HepG2 (cell line): ENCODE measurements around the gene CDC42EP4. TPM values are rescaled to one million over a fixed set of nuclear protein-coding genes. Genes with fewer than 3 reads are reported as not detected.

Experiments
- CENPBD1 ChIP-seq: sonication (generic); formaldehyde crosslinking; IDR thresholded peaks from 2 replicates; pipeline ENCODE4 v1.8.0; 2022; ENCODE audit warnings: missing genetic modification reagents, low read depth, mild to moderate bottlenecking, borderline replicate concordance
- DPF2 ChIP-seq: sonication (generic); formaldehyde crosslinking; IDR thresholded peaks from 2 replicates; pipeline ENCODE4 v1.4.0; 2020; ENCODE audit warnings: mild to moderate bottlenecking, low read depth, missing genetic modification reagents, borderline replicate concordance
- EP300 ChIP-seq, 3 experiments: sonication (generic) in 1 of 3; formaldehyde crosslinking in 1 of 3; IDR thresholded peaks; 2 replicates each; pipeline versions ENCODE4 v1.5.1 to v1.6.1; 2011 to 2020; ENCODE audit warnings: low read depth in 2 of 3, low read length in 2 of 3, borderline replicate concordance in 1 of 3, improper control_type of control experiment in 1 of 3, mild to moderate bottlenecking in 1 of 3, missing genetic modification reagents in 1 of 3, moderate library complexity in 1 of 3
- FOSL2 ChIP-seq: sonication (generic); formaldehyde crosslinking; IDR thresholded peaks from 2 replicates; pipeline ENCODE4 v1.4.0; 2020; ENCODE audit warnings: missing genetic modification reagents
- GABPA ChIP-seq, 2 experiments: IDR thresholded peaks; 2 replicates each; pipeline ENCODE4 v1.6.1; 2011 to 2016; ENCODE audit warnings: low read depth in 2 of 2, low read length in 1 of 2, missing biosample characterization in 1 of 2, missing genetic modification characterization in 1 of 2
- GATAD2A ChIP-seq: IDR thresholded peaks from 2 replicates; pipeline ENCODE4 v1.6.1; 2016
- LCORL ChIP-seq, 2 experiments: fragments of 450-650 bp in 1 of 2; sonication (generic) in 1 of 2; formaldehyde crosslinking in 1 of 2; IDR thresholded peaks; 2 replicates each; pipeline versions ENCODE4 v1.5.0 to v1.6.1; 2017 to 2020; ENCODE audit warnings: antibody characterized with exemption in 1 of 2, missing genetic modification reagents in 1 of 2
- PPARG ChIP-seq: conservative IDR thresholded peaks from 2 replicates; pipeline ENCODE4 v1.6.1; 2016; ENCODE audit warnings: missing biosample characterization, missing genetic modification reagents
- RXRB ChIP-seq: IDR thresholded peaks from 2 replicates; pipeline ENCODE4 v1.6.1; 2016; ENCODE audit warnings: borderline replicate concordance, missing genetic modification reagents, missing compliant biosample characterization
- SOX6 ChIP-seq, 2 experiments: fragments of 450-650 bp in 1 of 2; sonication (generic) in 1 of 2; formaldehyde crosslinking in 1 of 2; IDR thresholded peaks; 2 replicates each; pipeline versions ENCODE4 v1.4.0 to v1.6.1; 2017 to 2020; ENCODE audit warnings: antibody characterized with exemption in 1 of 2, mild to moderate bottlenecking in 1 of 2, missing genetic modification reagents in 1 of 2
- SRSF1 ChIP-seq: fragments of 200-400 bp; formaldehyde crosslinking; optimal IDR thresholded peaks from 2 replicates; pipeline ENCODE3; 2017; ENCODE audit warnings: mild to moderate bottlenecking, low read depth, low read length, moderate library complexity
- THYN1 ChIP-seq: sonication (generic); formaldehyde crosslinking; IDR thresholded peaks from 2 replicates; pipeline ENCODE4 v1.8.1; 2023; ENCODE audit warnings: low read depth, mild to moderate bottlenecking, moderate library complexity, missing genetic modification reagents, borderline replicate concordance
- ZBTB38 ChIP-seq: sonication (generic); formaldehyde crosslinking; IDR thresholded peaks from 2 replicates; pipeline ENCODE4 v1.5.1; 2020; ENCODE audit warnings: mild to moderate bottlenecking, missing genetic modification reagents
- ZNF484 ChIP-seq: sonication (generic); formaldehyde crosslinking; IDR thresholded peaks from 2 replicates; pipeline ENCODE4 v1.5.1; 2020; ENCODE audit warnings: mild to moderate bottlenecking, low read depth, missing genetic modification reagents, borderline replicate concordance
- ZNF652 ChIP-seq: IDR thresholded peaks from 2 replicates; pipeline ENCODE4 v1.6.1; 2016; ENCODE audit warnings: low read depth, borderline replicate concordance
- ZNF691 ChIP-seq: sonication (generic); formaldehyde crosslinking; IDR thresholded peaks from 2 replicates; pipeline ENCODE4 v1.4.0; 2020; ENCODE audit warnings: missing genetic modification reagents, low read depth, mild to moderate bottlenecking, borderline replicate concordance
- polyA plus RNA-seq, 8 experiments: library from polyadenylated mRNA; depleted of rRNA in 3 of 8; stranded (reverse) in 7 of 8; unstranded in 1 of 8; fragments of >200 nt; fragmentation: Illumina TruSeq in 4 of 8; extraction: Trizol in 4 of 8; gene quantifications; 2 replicates each; pipeline versions ENCODE4 v1.2.1 to v1.2.3, GENCODE V29; 2011 to 2016; ENCODE audit warnings: low read depth in 4 of 8, missing spikeins in 1 of 8, mixed read lengths in 1 of 8; ENCODE audit not compliant: insufficient read depth in 1 of 8
- total RNA-seq, 5 experiments: library from RNA; depleted of rRNA; stranded (reverse); fragments of >200 nt; fragmentation: Illumina TruSeq; extraction: Trizol; gene quantifications; 2 replicates each; pipeline ENCODE4 v1.2.3, GENCODE V29; 2016; ENCODE audit warnings: low read depth in 1 of 5
- TF ChIP-seq, protein P1 (sequence below): sonication (generic); formaldehyde crosslinking; IDR thresholded peaks from 2 replicates; pipeline ENCODE4 v1.5.1; 2020; ENCODE audit warnings: mild to moderate bottlenecking, missing genetic modification reagents, moderate library complexity
- TF ChIP-seq, protein P2 (sequence below), 2 experiments: sonication (generic) in 1 of 2; formaldehyde crosslinking in 1 of 2; IDR thresholded peaks; 2 replicates each; pipeline versions ENCODE4 v1.5.1 to v1.6.1; 2011 to 2020; ENCODE audit warnings: borderline replicate concordance in 1 of 2, low read depth in 1 of 2, low read length in 1 of 2, mild to moderate bottlenecking in 1 of 2, missing genetic modification reagents in 1 of 2, moderate library complexity in 1 of 2

CDC42EP4 gene
- total and polyA plus RNA-seq, 2 of the 13 experiments (the other 11 are each of a cell fraction or from before 2014, with no cell fraction given): 19.0 to 54.0 TPM

DNA sequence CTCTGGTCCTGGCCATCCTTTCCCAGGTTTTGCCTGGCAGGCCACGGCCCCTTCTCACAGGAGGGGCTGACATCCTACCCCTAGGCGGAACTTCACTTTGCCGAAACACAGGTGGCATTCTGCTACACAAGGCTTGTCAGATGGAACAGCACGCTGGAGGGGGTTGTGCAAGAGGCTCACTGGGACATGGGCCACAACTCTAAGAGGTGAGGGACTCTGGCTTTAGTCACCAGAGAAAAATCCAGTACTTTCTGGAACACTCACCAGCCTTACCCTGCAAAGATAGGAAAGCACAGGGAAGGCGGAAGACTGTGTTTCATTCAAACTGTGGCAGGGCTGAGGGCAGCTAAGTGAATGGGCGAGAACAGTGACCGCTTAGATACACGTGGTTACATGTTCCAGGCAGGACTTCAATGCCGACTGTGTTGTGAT, 18.3 kb downstream of the CDC42EP4 start (continued):
- TF ChIP-seq LCORL (IDR thresholded peaks at IDR 0.05) (no peak), LCORL (CRISPR knock-in tag; IDR thresholded peaks at IDR 0.05) (no peak), THYN1 (CRISPR knock-in tag) (no peak), ZNF652 (no peak), DPF2 (CRISPR knock-in tag) (no peak), CENPBD1 (CRISPR knock-in tag) (no peak), ZNF484 (no peak), EP300 (IDR thresholded peaks at IDR 0.05; ENCODE audit: low read depth in 2 of 2, low read length in 2 of 2) (no peak), EP300 (CRISPR knock-in tag; IDR thresholded peaks at IDR 0.05; ENCODE audit: borderline replicate concordance) (no peak), ZBTB38 (CRISPR knock-in tag) (peak; percentile 80; the same call in 1 of the 2 replicates), RXRB (CRISPR knock-in tag) (no peak), FOSL2 (CRISPR knock-in tag) (0 out of 2 replicates have a peak, but pooled peaks have one; percentile 19), SRSF1 (no peak), SOX6 (IDR thresholded peaks at IDR 0.05) (no peak), SOX6 (CRISPR knock-in tag; IDR thresholded peaks at IDR 0.05) (no peak), ZNF691 (CRISPR knock-in tag) (no peak), GATAD2A (peak; percentile 18; the same call in 1 of the 2 replicates), GABPA (IDR thresholded peaks at IDR 0.05; ENCODE audit: low read depth, low read length) (no peak), GABPA (CRISPR knock-in tag; IDR thresholded peaks at IDR 0.05; ENCODE audit: low read depth) (no peak), PPARG (no peak)
- TF ChIP-seq, protein P1, sequence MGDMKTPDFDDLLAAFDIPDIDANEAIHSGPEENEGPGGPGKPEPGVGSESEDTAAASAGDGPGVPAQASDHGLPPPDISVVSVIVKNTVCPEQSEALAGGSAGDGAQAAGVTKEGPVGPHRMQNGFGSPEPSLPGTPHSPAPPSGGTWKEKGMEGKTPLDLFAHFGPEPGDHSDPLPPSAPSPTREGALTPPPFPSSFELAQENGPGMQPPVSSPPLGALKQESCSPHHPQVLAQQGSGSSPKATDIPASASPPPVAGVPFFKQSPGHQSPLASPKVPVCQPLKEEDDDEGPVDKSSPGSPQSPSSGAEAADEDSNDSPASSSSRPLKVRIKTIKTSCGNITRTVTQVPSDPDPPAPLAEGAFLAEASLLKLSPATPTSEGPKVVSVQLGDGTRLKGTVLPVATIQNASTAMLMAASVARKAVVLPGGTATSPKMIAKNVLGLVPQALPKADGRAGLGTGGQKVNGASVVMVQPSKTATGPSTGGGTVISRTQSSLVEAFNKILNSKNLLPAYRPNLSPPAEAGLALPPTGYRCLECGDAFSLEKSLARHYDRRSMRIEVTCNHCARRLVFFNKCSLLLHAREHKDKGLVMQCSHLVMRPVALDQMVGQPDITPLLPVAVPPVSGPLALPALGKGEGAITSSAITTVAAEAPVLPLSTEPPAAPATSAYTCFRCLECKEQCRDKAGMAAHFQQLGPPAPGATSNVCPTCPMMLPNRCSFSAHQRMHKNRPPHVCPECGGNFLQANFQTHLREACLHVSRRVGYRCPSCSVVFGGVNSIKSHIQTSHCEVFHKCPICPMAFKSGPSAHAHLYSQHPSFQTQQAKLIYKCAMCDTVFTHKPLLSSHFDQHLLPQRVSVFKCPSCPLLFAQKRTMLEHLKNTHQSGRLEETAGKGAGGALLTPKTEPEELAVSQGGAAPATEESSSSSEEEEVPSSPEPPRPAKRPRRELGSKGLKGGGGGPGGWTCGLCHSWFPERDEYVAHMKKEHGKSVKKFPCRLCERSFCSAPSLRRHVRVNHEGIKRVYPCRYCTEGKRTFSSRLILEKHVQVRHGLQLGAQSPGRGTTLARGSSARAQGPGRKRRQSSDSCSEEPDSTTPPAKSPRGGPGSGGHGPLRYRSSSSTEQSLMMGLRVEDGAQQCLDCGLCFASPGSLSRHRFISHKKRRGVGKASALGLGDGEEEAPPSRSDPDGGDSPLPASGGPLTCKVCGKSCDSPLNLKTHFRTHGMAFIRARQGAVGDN (CRISPR knock-in tag): peak; percentile 55
- TF ChIP-seq, protein P2, sequence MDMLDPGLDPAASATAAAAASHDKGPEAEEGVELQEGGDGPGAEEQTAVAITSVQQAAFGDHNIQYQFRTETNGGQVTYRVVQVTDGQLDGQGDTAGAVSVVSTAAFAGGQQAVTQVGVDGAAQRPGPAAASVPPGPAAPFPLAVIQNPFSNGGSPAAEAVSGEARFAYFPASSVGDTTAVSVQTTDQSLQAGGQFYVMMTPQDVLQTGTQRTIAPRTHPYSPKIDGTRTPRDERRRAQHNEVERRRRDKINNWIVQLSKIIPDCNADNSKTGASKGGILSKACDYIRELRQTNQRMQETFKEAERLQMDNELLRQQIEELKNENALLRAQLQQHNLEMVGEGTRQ (IDR thresholded peaks at IDR 0.05; ENCODE audit: low read depth, low read length): no peak
- TF ChIP-seq, protein P2 (CRISPR knock-in tag; IDR thresholded peaks at IDR 0.05; ENCODE audit: borderline replicate concordance): no peak
